HL-60/S4 treated with retinoic acid at 250 ng/mL for 4 days and 3 days (cell line): ENCODE results near the gene MEIS1.

Source experiments
- in situ Hi-C: fragments of 300-500 bp; cut with MboI; formaldehyde crosslinking; loops from 2 replicates; pipeline ENCODE4 v1.7.0; 2022; ENCODE audit warnings: low sequenced_read_pairs

The MEIS1 gene

GRCh38 chr2:66506265-66506664, 71.3 kb downstream of the MEIS1 start:
- in situ Hi-C loops = no loop called here

DNA sequence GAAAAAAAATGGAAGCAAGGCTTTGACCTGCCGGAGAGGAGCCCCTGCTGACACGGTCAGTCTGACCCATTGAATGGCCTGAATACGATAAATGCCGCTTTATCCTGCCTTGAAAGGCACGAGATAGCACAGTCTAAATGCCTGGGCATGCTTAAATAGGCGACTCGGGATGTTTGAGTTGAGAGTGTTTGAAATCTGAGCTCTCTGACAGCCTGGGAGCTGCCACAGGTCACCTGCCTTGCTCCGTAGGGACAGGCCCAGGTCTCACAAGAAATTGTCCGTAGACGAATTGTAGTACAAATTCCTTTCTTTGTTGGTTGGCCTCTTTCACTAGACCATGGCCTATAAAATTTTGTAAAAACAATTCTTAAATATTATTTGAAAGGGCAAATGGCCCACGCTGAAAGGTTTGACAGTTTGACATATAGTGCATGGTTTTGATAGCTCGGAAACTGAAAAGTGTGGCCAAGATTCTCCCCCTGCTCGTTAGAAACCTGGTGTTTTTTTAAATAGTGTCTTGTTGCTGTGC, 72.8 kb downstream of the MEIS1 start:
- in situ Hi-C loops = no loop called here

DNA sequence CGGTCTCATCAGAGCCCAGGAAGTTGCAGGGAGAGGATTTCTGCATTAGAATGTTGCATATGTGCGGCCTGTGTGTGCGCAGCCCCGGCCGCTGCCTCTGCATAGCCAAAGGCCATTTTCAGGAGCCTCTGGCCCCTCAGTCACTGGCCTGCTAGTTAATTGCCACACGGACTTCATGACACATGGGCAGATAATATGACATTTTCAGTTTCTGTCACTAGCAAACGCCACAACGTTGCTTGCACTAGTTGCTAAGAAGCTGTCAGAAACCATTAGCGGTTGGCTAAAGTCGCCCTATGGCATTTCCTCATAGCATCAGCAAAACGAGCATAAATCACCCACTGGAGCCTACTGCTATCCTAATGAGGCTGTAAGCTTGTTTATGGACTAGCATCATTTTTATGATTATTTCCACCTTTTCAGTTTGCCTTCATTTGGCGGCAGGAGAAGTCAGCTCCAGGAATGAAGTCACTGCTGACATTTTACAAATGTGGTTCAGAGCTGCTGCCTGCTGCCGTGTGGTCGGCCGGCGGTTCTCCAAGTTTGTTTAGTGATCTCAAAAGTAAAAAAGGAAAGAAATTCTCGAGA, 73.7 kb downstream of the MEIS1 start:
- in situ Hi-C loops = no loop called here

DNA sequence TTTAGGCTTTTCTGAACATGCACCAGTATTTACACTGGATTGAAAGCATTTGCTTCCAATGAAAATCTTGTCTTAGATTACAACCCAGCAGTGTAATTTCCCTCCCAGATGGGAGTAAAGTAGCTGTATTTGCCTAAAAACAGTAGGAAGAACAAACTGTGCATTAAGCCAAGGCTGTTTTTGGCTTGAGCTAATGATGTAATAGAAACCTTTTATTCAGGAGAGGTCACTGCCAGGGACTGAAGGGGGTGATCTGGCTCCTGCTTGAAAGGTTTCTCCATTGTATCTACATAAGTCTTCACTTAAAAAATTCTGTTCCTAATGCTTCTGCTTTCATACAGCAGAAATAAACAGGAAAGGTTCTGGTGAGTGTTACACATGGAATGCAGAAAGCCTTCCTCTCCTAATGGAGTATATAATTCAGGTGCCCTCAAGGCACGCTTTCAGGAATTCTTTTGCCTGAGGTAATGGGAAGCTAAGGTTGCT, 74.4 kb downstream of the MEIS1 start:
- in situ Hi-C loops = no loop called here

DNA sequence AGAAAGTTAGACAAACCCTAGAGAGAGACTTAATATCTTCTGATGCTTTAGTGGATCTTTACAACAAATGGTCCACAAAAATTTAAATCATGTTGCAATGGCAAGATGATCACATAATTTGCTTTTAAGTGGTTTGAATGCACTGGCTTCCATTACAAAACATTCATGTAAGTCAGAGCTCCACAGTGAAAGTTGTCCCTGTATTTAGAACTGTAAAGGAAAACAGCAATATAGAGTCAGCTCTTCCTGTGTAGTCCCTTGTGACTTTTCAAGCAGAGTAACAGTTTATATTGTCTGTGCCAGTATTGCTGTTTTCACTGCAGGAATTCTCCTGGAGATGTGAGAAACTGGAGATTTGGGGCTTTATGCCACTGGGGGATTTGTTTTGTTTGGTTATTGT, 77.7 kb downstream of the MEIS1 start:
- in situ Hi-C loops = no loop called here

DNA sequence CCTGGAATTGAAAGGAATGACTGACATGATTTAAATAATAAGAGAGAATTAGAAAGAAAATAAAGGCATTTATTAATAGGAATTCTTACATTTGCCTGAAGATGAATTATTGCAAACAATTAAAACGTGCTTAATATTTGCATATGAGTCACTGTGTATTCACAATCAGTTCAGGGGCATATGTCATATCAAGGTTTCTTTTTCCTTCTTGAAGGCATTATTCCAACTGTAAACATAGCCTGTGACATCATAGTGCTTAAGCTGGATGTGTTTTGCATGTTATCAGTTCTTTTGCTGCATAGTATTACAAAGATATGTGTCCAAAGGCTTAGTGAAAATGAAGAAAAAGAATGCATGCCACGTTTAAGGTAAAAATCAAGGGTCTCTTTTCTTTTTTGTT, 80.8 kb downstream of the MEIS1 start:
- in situ Hi-C loops = no loop called here

- in situ Hi-C loops = no loop called here
Observed at GRCh38 chr2:66516499-66516898, 81.6 kb downstream of the MEIS1 start.

DNA sequence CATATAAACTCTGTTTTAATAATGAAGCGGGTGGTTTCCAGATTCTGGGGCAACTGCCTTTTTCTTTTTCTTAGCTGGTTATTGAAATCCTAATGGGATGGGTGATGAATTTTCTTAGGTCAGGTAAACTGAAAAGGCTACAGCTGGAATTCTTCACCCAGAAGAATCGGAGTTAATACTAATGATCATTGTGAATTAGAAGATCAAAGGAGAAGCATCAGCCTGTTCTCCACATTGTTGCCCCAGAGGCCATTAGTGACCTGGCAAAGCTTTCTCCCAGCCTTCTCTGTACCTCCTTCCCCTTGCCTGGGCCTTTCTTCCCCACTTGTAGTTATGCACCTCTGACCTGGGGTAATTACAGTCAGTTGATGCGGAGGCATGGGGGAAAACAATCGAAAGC, 82.8 kb downstream of the MEIS1 start:
- in situ Hi-C loops = no loop called here

- in situ Hi-C loops = no loop called here
Observed at GRCh38 chr2:66519264-66519843, 84.4 kb downstream of the MEIS1 start.

DNA sequence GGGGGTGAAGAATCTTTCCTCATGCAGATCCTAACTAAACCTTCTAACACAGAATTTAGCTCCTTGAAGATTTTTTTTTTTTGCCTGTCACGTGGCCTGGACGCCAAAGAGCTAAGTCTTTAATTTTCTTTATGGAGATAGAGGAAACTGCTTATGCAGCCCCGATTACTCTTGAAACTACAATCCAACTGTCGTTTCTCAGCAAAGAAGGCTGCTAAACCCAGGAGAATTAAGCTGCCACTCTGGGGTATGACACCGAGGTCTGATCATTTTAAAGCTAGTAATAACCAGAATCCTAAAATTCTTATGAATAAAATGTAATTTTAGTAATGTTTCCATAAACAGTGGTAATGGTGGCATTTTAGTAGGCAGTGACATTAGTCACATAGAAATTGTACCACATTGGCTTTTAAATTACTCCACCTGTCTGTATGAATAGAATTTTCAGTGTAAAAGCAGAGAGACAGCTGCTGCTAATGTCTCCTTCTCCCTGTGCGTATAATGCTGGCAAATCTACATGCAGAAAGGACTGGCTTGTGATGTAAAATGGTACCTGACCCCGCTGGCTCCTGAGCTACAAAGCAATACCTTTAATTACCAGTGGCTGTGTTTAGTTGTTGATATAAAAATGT, 86.5 kb downstream of the MEIS1 start:
- in situ Hi-C loops = no loop called here

- in situ Hi-C loops = no loop called here
Observed at GRCh38 chr2:66522611-66523376, 87.9 kb downstream of the MEIS1 start.

GRCh38 chr2:66523377-66523969, 88.5 kb downstream of the MEIS1 start:
- in situ Hi-C loops = no loop called here

DNA sequence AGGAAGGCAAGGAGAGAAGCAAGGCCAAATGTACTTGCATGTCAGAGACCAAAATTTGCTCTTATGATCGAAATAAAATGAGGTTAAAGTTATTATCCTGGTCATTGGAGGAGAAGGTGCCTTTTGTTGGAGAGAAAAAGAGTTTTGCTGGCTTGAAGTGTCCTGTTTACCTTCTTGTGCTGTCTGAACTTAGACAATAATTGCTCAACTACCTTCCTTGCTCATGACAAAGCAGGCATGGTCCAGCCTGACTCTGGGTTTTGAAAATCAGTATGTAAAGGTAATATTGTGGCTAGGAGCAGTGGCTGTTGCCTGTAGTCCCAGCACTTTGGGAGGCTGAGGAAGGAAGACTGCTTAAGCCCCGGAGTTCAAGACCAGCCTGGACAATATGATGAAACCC, 89.1 kb downstream of the MEIS1 start:
- in situ Hi-C loops = no loop called here

DNA sequence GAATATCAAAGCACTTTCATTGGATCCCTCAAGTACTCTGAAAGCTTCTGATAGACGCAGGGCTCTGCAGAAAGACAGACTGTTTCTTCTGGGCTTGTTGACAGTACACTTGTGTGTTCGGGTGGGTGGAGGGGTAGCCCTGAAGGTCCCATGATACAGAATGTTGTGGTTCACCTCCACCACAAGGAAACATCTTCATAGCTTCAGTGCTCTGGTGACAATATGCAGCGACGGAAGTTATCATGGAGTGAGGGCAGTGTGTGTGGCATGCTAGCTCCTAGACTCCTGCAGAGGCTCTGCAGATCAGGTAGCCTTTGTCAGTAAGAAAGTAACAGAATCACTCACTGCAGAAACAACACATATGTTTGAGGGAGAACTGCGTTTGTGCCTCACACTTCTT, 90.7 kb downstream of the MEIS1 start:
- in situ Hi-C loops = no loop called here

DNA sequence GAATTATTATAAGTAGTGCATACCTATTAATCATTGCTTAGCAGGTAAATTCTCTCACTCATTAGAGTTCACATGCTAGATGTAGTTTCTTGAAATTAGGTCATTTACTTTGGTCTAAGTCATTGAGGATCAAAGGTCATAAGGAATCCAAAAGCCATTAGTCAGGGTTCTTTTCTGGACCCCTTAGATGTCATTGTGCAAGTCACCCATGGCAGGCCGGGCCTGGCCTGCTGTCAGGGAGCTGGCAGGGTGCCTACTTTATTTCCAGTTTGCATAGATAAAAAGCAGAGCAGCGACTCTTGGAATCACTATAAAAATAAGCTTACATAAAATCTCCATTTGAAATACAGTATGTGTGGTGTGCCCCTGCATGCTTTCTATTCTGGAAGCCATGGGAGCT, 91.3 kb downstream of the MEIS1 start:
- in situ Hi-C loops = no loop called here

DNA sequence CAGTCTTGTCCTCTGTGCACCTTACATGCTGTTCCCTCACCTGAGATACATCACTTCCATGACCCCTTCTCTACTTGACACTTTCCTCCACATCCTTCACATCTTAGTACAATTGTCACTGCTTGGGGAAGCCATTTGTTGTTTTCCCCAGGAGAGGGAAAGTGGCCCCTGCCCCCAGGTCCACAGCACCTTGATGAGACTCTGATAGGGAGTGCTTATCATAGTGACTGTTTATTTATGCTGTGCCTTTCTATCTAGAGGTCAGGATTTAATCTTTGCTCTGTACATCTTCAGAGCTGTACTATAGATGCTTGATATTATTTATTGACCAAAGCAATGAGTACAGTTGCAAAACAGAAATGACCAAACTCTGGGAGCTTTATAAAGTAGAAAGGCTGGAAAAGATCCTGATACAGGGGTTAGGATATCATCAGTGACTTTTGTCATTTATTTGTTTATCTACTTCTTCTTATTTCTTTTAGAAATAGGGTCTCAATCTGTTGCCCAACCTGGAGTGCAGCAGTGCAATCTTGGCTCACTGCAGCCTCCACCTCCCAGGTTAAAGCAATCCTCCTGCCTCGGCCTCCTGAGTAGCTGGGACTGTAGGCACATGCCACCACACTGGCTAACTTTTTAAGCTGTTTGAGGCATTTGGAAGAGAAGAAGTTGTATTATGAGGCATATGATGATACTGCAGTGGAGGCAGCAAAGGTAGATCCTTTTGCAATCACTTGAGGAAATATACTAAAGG, 94.2 kb downstream of the MEIS1 start:
- in situ Hi-C loops = no loop called here

DNA sequence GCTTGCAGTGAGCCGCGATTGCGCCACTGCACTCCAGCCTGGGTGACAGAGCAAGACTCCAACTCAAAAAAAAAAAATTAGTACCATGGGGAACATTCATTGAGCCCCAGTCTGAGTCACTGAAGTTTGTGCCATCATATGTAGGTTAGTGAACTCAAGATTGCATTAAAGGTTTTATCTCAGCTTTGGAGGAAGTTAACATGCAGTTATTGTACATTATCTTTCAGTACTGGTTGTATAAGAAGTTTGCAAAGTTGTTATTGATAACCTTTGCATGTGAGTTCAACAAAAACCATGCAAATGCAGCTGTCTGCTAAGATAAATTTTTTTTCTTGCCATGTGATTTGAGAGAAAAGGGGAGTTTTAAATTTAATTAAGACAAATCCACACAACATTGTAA, 95.7 kb downstream of the MEIS1 start:
- in situ Hi-C loops = no loop called here

GRCh38 chr2:66531155-66531554, 96.2 kb downstream of the MEIS1 start:
- in situ Hi-C loops = no loop called here

- in situ Hi-C loops = no loop called here
Observed at GRCh38 chr2:66531567-66531966, 96.6 kb downstream of the MEIS1 start.
